Adrenal gland (tissue), 12 donors: ENCODE results near the gene MYH6. TPM values are rescaled to one million over a fixed set of nuclear protein-coding genes. Genes with fewer than 3 reads are reported as not detected.
A peak's percentile ranks its signal among the peaks of the same experiment; 100 is the strongest.

Experiments
- DNase-seq, 7 donors: peaks; one replicate each; pipeline ENCODE4 v3.0.0-alpha.2; 2019 to 2020
- H3K27ac ChIP-seq, 5 donors: fragments of 200-600 bp; sonication (generic) in 4 of 5; 1 replicate in 3 of 5; 2 replicates in 2 of 5; pipeline versions ENCODE4 v1.5.1 to v1.8.0; 2016 to 2020; ENCODE audit warnings: mild to moderate bottlenecking in 1 of 5
- H3K27me3 ChIP-seq: fragments of 200-600 bp; 2 replicates; pipeline ENCODE4 v1.8.0; 2021
- H3K36me3 ChIP-seq, 2 donors: fragments of 200-600 bp; replicated peaks in 1 of 2; 1 replicate in 1 of 2; 2 replicates in 1 of 2; pipeline versions ENCODE4 v1.5.1 to v1.8.0; 2018 to 2022
- H3K4me1 ChIP-seq, 2 donors: fragments of 200-600 bp; replicated peaks in 1 of 2; 1 replicate in 1 of 2; 2 replicates in 1 of 2; pipeline versions ENCODE4 v1.5.1 to v1.8.0; 2018 to 2021
- H3K4me3 ChIP-seq, 4 donors: fragments of 200-600 bp; sonication (generic) in 3 of 4; one replicate each; pipeline ENCODE4 v1.5.1; 2016 to 2018
- H3K9me3 ChIP-seq, 3 donors: fragments of 200-600 bp; sonication (generic) in 1 of 3; replicated peaks in 1 of 3; 1 replicate in 2 of 3; 2 replicates in 1 of 3; pipeline versions ENCODE4 v1.5.1 to v1.8.0; 2016 to 2021
- CTCF ChIP-seq, 6 experiments: fragments of 450-650 bp in 4 of 6; fragments of 200-600 bp in 2 of 6; sonication (generic) in 1 of 6; IDR thresholded peaks; 1 replicate in 5 of 6; 2 replicates in 1 of 6; pipeline versions ENCODE4 v1.5.1 to v1.8.0; 2016 to 2021; ENCODE audit warnings: antibody characterized with exemption in 6 of 6, mild to moderate bottlenecking in 2 of 6, moderate library complexity in 1 of 6
- POLR2A ChIP-seq, 2 donors: fragments of 450-650 bp; IDR thresholded peaks; one replicate each; pipeline ENCODE4 v1.6.1; 2017; ENCODE audit warnings: antibody characterized with exemption in 2 of 2, mild to moderate bottlenecking in 2 of 2, moderate library complexity in 1 of 2
- WGBS, 4 donors: extraction: QIAGEN DNeasy Blood & Tissue Kit in 2 of 4; methylation state at CpG; one replicate each; pipeline versions ENCODE4 v1.1.5 to v1.1.7; 2013 to 2017; 5-methylcytosine and 5-hydroxymethylcytosine counted together
- intact Hi-C, 2 donors: fragments of 100-400 bp; cut with DNase I; formaldehyde crosslinking; loops; one replicate each; pipeline versions ENCODE4 v1.14.1 to v1.15.0; 2022 to 2023
- polyA plus RNA-seq, 3 donors: library from polyadenylated mRNA; stranded (reverse); fragments of 200-250 nt in 2 of 3; fragments of 350-450 nt in 1 of 3; fragmentation: Illumina TruSeq in 1 of 3; extraction: RNeasy Lipid Tissue Mini Kit (QIAGEN cat#74804) in 1 of 3; gene quantifications; one replicate each; pipeline ENCODE4 v1.2.3, GENCODE V29; 2013 to 2014
- total RNA-seq, 9 donors: library from RNA; depleted of rRNA in 4 of 9; stranded (reverse); fragments of >200 nt in 4 of 9; fragments of 120-200 nt in 1 of 9; fragmentation: NEBNext Ultra II Directional in 1 of 9; extraction: Animal tissue kit (Norgen Biotek cat#: 25700) in 1 of 9; gene quantifications; one replicate each; pipeline versions ENCODE4 v1.1.0 to v1.2.4, GENCODE V29; 2013 to 2023
- donor health status: healthy with polysubstance abuse.
- donor health status: Bipolar disorder and iron deficiency.
- donor health status: DM: yes; HTN: yes; CAD: no.
- donor health status: DM: no; HTN: no; CAD: no.
- donor health status: DM: no; HTN: no; CAD: no.
- donor health status: DM: yes; HTN: yes; CAD: no.

MYH6 gene
- total and polyA plus RNA-seq, 12 donors, result under 0.01 to 5.2 (median 0.27) TPM; not detected in 5

GRCh38 chr14:23413681-23414080, 5.6 kb upstream of the MYH6 start:
- DNase-seq, result no peak
- Histone ChIP-seq H3K9me3 (no peaks in the 10 kb centered on the region), H3K27me3 (no peaks in the 10 kb centered on the region), H3K27ac (no peak overlapping the region), H3K36me3 (no peaks in the 10 kb centered on the region), H3K4me1 (no peaks in the 10 kb centered on the region), H3K4me3 (no peak overlapping the region)
- WGBS, 4 donors, result 77 to 95% (median 79%) methylated on average over 11 to 16 of the region's 16 CpGs
- intact Hi-C loops, result no loop called here
- TF ChIP-seq CTCF (IDR thresholded peaks at IDR 0.05) (no peak), POLR2A (IDR thresholded peaks at IDR 0.05) (no peak)

- intact Hi-C loops, result no loop called here
- H3K4me3 ChIP-seq, result no peak overlapping the region
- TF ChIP-seq CTCF (IDR thresholded peaks at IDR 0.05) (no peak), POLR2A (IDR thresholded peaks at IDR 0.05) (no peak)
- no peaks in the 10 kb centered on the region for H3K36me3 ChIP-seq
- no peak overlapping the region for H3K27ac ChIP-seq
- H3K9me3 ChIP-seq, result no peaks in the 10 kb centered on the region
- no peaks in the 10 kb centered on the region for H3K4me1 ChIP-seq
- 79 to 89% (median 82%) methylated on average over 10 to 14 of the region's 14 CpGs for WGBS, 4 donors
- H3K27me3 ChIP-seq, result no peaks in the 10 kb centered on the region
- no peak for DNase-seq
These were observed 3.8 kb upstream of the MYH6 start for GRCh38 chr14:23411563-23412525.

- H3K27ac ChIP-seq, result no peak overlapping the region
- no peaks in the 10 kb centered on the region for H3K27me3 ChIP-seq
- H3K36me3 ChIP-seq, result no peaks in the 10 kb centered on the region
- H3K4me1 ChIP-seq, result no peaks in the 10 kb centered on the region
- TF ChIP-seq CTCF (IDR thresholded peaks at IDR 0.05) (no peak), POLR2A (IDR thresholded peaks at IDR 0.05) (no peak)
- no peaks in the 10 kb centered on the region for H3K9me3 ChIP-seq
- 77 to 81% (median 79%) methylated on average over 10 to 14 of the region's 14 CpGs for WGBS, 4 donors
- H3K4me3 ChIP-seq, result no peak overlapping the region
- DNase-seq, result peak in 2 of 7 donors; percentile 2 to 89
- intact Hi-C loops, result no loop called here
These were observed 2.0 kb upstream of the MYH6 start for GRCh38 chr14:23409966-23410635.

GRCh38 chr14:23409475-23409874, 1.4 kb upstream of the MYH6 start:
- Histone ChIP-seq H3K4me3 (no peak overlapping the region), H3K36me3 (no peaks in the 10 kb centered on the region), H3K9me3 (no peaks in the 10 kb centered on the region), H3K27ac (no peak overlapping the region), H3K27me3 (no peaks in the 10 kb centered on the region), H3K4me1 (no peaks in the 10 kb centered on the region)
- no peak for TF ChIP-seq CTCF (IDR thresholded peaks at IDR 0.05)
- no peak for TF ChIP-seq POLR2A (IDR thresholded peaks at IDR 0.05)
- intact Hi-C loops, result no loop called here
- WGBS, 4 donors, result 73 to 100% (median 85%) methylated on average over 1 to 2 of the region's 2 CpGs
- DNase-seq, result no peak
